Left lung (tissue), 10 donors: ENCODE measurements around the gene IGF1R. TPM values are rescaled to one million over a fixed set of nuclear protein-coding genes. Genes with fewer than 3 reads are reported as not detected.

ENCODE experiments used
- ATAC-seq: fragments of 200-7000 bp; cut with Tn5 transposase; one replicate; pipeline ENCODE4 v1.9.1; 2020; ENCODE audit warnings: moderate library complexity
- DNase-seq, 4 donors: peaks; one replicate each; pipeline ENCODE4 v3.0.0-alpha.2; 2013 to 2020
- H3K27ac ChIP-seq, 2 donors: fragments of 200-600 bp; sonication (generic) in 1 of 2; one replicate each; pipeline versions ENCODE4 v1.5.0 to v1.8.0; 2020 to 2021
- H3K27me3 ChIP-seq, 2 donors: fragments of 200-600 bp; sonication (generic) in 1 of 2; one replicate each; pipeline versions ENCODE4 v1.5.0 to v1.8.0; 2020 to 2021
- H3K36me3 ChIP-seq, 2 donors: fragments of 200-600 bp; sonication (generic) in 1 of 2; one replicate each; pipeline versions ENCODE4 v1.5.0 to v1.8.0; 2020 to 2021
- H3K4me1 ChIP-seq, 2 donors: fragments of 200-600 bp; one replicate each; pipeline ENCODE4 v1.8.0; 2021
- H3K4me3 ChIP-seq, 2 donors: fragments of 200-600 bp; sonication (generic) in 1 of 2; one replicate each; pipeline versions ENCODE4 v1.5.0 to v1.8.0; 2020 to 2021; ENCODE audit warnings: mild to moderate bottlenecking in 1 of 2
- H3K9me3 ChIP-seq, 2 donors: fragments of 200-600 bp; sonication (generic) in 1 of 2; one replicate each; pipeline versions ENCODE4 v1.5.0 to v1.8.0; 2020 to 2021
- intact Hi-C, 2 donors: fragments of 100-400 bp; cut with DNase I; formaldehyde crosslinking; loops; one replicate each; pipeline versions ENCODE4 v1.11.2 to v1.14.2; 2022
- polyA plus RNA-seq, 6 donors: library from polyadenylated mRNA; unstranded; fragments of 120-200 nt; gene quantifications; one replicate each; pipeline ENCODE4 v1.2.1, GENCODE V29; 2013; ENCODE audit not compliant: insufficient read length in 6 of 6
- total RNA-seq, 2 donors: library from RNA; stranded (reverse); fragmentation: NEBNext Ultra II Directional; extraction: Animal tissue kit (Norgen Biotek cat#: 25700); gene quantifications; one replicate each; pipeline ENCODE4 v1.2.1, GENCODE V29; 2021
- TF ChIP-seq, protein P1 (sequence below), 2 donors: fragments of 200-600 bp; sonication (generic) in 1 of 2; IDR thresholded peaks; one replicate each; pipeline versions ENCODE4 v1.5.0 to v1.8.0; 2021; ENCODE audit warnings: antibody characterized with exemption in 2 of 2
- donor health status: DM: no; HTN: yes; CAD: no.
- donor health status: DM: no; HTN: no; CAD: no.

Gene IGF1R
- total and polyA plus RNA-seq, 8 donors: 32.0 to 41.0 (median 37.0) TPM

DNA sequence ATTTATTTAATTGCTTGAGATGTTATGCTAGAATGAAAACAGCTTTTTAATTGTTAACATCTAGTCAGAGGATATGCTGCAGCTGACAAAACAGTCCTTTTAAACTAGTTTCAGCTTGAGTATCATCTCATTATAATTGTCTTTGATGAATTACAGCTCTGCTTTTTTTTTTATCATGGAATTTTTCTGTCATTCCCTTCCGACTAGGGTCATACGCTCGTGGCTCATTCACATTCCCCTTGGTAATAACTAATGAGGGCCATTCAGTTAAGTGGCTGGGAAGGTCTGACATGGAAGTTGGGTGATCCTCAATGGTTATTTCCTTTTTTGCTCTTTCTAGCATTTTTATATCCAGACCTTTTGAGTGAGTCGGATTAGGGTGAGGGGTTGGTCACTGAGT, 282.2 kb downstream of the IGF1R start:
- no peak overlapping the region for H3K4me3 ChIP-seq
- TF ChIP-seq, protein P1, sequence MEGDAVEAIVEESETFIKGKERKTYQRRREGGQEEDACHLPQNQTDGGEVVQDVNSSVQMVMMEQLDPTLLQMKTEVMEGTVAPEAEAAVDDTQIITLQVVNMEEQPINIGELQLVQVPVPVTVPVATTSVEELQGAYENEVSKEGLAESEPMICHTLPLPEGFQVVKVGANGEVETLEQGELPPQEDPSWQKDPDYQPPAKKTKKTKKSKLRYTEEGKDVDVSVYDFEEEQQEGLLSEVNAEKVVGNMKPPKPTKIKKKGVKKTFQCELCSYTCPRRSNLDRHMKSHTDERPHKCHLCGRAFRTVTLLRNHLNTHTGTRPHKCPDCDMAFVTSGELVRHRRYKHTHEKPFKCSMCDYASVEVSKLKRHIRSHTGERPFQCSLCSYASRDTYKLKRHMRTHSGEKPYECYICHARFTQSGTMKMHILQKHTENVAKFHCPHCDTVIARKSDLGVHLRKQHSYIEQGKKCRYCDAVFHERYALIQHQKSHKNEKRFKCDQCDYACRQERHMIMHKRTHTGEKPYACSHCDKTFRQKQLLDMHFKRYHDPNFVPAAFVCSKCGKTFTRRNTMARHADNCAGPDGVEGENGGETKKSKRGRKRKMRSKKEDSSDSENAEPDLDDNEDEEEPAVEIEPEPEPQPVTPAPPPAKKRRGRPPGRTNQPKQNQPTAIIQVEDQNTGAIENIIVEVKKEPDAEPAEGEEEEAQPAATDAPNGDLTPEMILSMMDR (IDR thresholded peaks at IDR 0.05): no peak
- no peaks in the 10 kb centered on the region for H3K4me1 ChIP-seq
- H3K27ac ChIP-seq: no peak overlapping the region
- ATAC-seq (no peak), DNase-seq (no peak)
- no peaks in the 10 kb centered on the region for H3K27me3 ChIP-seq
- no peaks in the 10 kb centered on the region for H3K9me3 ChIP-seq
- peaks cover 0 to 61% of the 10 kb centered on the region in 2 donors for H3K36me3 ChIP-seq
- intact Hi-C loops: no loop called here

DNA sequence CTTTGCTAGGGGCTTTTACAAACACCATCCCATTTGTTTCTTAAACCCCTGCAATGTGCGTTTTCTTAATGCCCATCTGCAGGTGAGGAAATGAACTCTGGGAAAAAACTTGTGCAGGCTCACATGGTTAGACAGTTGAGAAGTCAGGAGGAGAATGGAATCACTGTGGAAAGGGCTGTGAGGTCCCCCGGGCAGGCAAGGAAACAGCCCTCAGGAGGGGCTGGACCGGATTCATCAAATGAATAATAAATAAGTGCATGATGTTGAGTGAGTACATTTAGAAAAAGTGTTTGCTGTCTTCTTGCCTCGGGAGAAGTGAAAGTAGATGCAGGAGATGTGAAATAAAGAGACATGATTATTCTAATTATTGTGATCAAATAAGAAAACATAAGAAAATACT, 282.7 kb downstream of the IGF1R start:
- ATAC-seq: no peak
- TF ChIP-seq, protein P1 (IDR thresholded peaks at IDR 0.05): no peak
- intact Hi-C loops: no loop called here
- Histone ChIP-seq H3K4me3 (no peak overlapping the region), H3K9me3 (no peaks in the 10 kb centered on the region), H3K4me1 (no peaks in the 10 kb centered on the region), H3K27ac (no peak overlapping the region), H3K36me3 (peaks cover 0 to 61% of the 10 kb centered on the region in 2 donors), H3K27me3 (no peaks in the 10 kb centered on the region)
- DNase-seq: no peak

DNA sequence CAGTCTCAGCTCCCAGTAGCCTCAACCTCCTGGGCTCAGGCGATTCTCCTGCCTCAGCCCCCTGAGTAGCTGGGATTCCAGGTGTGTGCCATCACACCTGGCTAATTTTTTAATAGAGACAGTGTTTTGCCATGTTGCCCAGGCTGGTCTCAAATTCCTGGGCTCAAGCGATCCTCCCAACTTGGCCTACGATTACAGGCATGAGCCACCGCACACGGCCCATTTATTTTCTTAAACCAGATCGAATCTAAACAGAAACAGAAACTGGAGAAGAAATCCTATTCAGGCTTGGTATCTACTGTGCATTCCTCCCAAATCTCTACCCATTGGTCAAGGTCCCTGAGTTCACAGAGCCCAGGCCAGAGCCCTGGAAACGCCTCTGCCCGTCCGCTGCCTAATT, 285.1 kb downstream of the IGF1R start:
- TF ChIP-seq, protein P1 (IDR thresholded peaks at IDR 0.05): no peak
- Histone ChIP-seq H3K27me3 (no peaks in the 10 kb centered on the region), H3K36me3 (peaks cover 0 to 71% of the 10 kb centered on the region in 2 donors), H3K4me3 (no peak overlapping the region), H3K27ac (no peak overlapping the region), H3K4me1 (no peaks in the 10 kb centered on the region), H3K9me3 (no peaks in the 10 kb centered on the region)
- intact Hi-C loops: no loop called here
- DNase-seq (no peak), ATAC-seq (no peak)

DNA sequence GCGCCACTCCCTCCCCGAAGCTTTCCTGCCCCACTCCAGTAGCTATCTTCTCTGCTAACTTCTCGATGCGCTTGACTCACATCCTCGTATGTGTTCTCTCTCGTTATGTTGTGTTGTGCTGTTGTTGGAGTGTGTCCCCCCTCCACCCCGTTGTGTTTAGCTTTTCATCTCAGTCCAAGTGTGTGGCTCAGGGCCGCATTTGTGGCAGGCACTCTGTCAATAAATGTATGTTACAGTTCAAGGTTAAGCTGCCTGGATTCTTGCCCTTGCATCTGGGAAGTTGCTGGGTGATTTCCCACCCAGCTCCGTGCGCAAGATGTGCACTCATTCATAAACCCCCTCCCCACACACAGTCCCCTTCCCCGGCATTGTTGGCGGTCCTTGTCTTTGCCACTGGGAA, 287.4 kb downstream of the IGF1R start:
- intact Hi-C loops: no loop called here
- no peak overlapping the region for H3K4me3 ChIP-seq
- peaks cover 0 to 71% of the 10 kb centered on the region in 2 donors for H3K36me3 ChIP-seq
- no peaks in the 10 kb centered on the region for H3K4me1 ChIP-seq
- no peak for DNase-seq
- H3K9me3 ChIP-seq: no peaks in the 10 kb centered on the region
- no peak overlapping the region for H3K27ac ChIP-seq
- ATAC-seq: no peak
- TF ChIP-seq, protein P1 (IDR thresholded peaks at IDR 0.05): no peak
- no peaks in the 10 kb centered on the region for H3K27me3 ChIP-seq

DNA sequence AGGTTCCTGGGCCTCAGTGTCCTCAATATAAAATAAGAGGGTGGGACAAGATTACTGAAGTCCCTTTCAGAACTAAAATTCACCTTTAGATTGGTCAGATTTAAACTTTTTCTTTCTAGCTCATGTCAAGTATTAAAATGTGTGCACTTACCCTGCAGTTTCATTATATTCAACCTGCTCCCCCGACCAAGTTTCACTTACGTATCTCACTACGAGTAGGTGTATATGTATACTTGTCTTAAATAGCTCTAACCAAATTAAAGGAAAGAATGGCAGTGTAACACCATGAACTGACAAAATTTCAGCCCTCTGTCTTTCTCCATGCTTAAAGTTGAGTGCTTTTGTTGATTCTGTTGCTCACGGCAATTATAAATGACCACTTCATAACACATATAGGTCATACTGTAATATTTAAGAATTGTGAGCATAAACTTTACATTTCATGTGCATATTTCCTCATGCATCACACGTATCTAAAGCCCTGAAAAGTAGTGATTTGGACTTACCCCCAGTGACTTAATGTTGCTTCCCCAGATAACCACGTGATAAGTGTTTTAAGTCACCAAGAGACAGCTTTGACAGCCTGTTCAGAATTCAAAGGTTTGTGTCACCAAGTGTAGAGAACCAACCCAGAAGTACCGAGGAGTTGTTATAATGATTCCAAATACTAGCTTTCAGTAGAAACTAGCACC, 289.2 kb downstream of the IGF1R start:
- Histone ChIP-seq H3K27ac (no peak overlapping the region), H3K27me3 (no peaks in the 10 kb centered on the region), H3K36me3 (peaks cover 0 to 69% of the 10 kb centered on the region in 2 donors), H3K9me3 (no peaks in the 10 kb centered on the region), H3K4me1 (peaks cover 5 to 6% of the 10 kb centered on the region in 2 donors), H3K4me3 (no peak overlapping the region)
- intact Hi-C loops: no loop called here
- DNase-seq (no peak), ATAC-seq (no peak)
- TF ChIP-seq, protein P1 (IDR thresholded peaks at IDR 0.05): no peak
